Fibroblast of villous mesenchyme (primary cell): ENCODE data around the gene PACSIN2. TPM values are rescaled to one million over a fixed set of nuclear protein-coding genes. Genes with fewer than 3 reads are reported as not detected.
"Not testable (repeated sequence)": the region's sequence is repeated elsewhere in the genome, so short reads cannot be mapped to it uniquely, and the experiment has no call there.

Experiments used
- DNase-seq: peaks from one replicate; pipeline ENCODE4 v3.0.0-alpha.2; 2010; ENCODE audit warnings: low read depth
- H3K4me3 ChIP-seq: 2 replicates; pipeline ENCODE4 v1.5.1; 2011; ENCODE audit warnings: low read depth, mild to moderate bottlenecking, low read length
- total RNA-seq: library from RNA; depleted of rRNA; stranded (reverse); fragments of >200 nt; gene quantifications from 2 replicates; pipeline ENCODE4 v1.2.3, GENCODE V29; 2012
- TF ChIP-seq, protein P1 (sequence below): IDR thresholded peaks from 2 replicates; pipeline ENCODE4 v1.5.1; 2012; ENCODE audit warnings: low read depth, mild to moderate bottlenecking, low read length; ENCODE audit not compliant: insufficient read depth

Gene PACSIN2
- total RNA-seq, 1 donor: 53.1 TPM

DNA sequence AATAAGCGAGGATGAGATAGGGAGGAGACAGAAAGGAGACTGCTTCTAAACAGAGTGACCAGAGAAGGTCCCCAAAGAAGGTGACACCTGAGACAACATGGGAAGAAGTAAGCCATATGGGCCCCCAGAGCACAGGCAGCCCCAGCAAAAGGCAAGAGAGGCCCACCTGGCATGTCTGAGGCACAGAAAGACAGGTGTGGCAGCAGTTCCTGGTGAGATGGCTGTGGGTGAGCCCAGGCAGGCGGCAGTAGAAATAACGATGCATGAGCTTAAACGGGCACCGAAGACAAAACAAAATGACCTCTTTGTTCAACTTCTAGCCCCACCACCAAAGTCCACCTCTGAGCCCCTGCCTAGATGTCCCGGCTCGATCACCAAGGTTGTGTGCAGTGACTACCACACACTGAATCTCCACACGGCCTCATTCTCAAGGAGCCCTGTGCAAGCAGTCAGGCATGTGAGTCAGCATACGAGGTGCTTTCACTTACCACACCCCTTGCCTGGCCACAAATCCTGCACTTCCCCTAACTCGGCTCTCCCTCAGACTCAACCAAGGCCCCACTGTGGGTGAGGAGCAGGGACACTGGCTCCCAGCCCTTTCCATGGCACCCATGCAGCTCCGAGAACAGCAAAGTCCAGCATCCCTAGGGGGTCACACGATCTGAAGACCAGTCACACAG lies 77.6 kb downstream of the PACSIN2 start:
- TF ChIP-seq, protein P1, sequence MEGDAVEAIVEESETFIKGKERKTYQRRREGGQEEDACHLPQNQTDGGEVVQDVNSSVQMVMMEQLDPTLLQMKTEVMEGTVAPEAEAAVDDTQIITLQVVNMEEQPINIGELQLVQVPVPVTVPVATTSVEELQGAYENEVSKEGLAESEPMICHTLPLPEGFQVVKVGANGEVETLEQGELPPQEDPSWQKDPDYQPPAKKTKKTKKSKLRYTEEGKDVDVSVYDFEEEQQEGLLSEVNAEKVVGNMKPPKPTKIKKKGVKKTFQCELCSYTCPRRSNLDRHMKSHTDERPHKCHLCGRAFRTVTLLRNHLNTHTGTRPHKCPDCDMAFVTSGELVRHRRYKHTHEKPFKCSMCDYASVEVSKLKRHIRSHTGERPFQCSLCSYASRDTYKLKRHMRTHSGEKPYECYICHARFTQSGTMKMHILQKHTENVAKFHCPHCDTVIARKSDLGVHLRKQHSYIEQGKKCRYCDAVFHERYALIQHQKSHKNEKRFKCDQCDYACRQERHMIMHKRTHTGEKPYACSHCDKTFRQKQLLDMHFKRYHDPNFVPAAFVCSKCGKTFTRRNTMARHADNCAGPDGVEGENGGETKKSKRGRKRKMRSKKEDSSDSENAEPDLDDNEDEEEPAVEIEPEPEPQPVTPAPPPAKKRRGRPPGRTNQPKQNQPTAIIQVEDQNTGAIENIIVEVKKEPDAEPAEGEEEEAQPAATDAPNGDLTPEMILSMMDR: no peak
- H3K4me3 ChIP-seq: no peak overlapping the region
- peak; percentile 86 for DNase-seq

DNA sequence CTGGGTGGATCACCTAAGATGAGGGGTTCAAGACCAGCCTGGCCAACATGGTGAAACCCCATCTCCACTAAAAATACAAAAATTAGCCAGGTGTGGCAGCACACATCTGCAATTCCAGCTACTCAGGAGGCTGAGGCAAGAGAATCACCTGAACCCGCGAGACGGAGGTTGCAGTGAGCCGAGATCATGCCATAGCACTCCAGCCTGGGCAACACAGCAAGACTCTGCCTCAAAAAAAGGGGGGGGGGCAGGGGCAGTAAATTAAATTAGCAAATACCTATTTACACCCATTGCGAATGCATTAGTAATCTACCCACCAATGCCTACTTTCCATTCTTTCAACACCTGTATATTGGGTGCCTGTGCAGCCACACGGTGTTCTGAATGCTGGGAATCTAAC lies 78.3 kb downstream of the PACSIN2 start:
- DNase-seq, H3K4me3 ChIP-seq: not testable (repeated sequence)

DNA sequence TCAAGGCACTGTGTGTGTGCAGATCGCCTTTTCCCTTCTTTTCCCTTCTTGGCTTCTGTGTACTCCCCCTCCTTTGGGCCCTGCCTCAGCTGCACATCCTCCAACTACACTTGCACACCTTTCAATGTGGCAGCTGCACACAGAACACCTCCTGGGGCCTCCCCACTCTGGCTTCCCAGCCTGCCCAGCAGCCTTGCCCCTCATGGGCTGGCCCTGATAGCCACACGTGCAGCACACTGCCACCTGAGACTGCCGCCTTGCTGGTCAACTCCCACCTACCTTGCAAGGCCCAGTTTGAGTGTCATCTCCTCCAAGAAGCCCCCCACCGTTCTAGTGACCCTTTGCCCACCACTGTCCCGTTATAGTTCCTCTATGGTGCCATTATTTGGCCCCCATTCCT lies 80.6 kb downstream of the PACSIN2 start:
- DNase-seq: no peak
- TF ChIP-seq, protein P1: no peak
- H3K4me3 ChIP-seq: no peak overlapping the region

DNA sequence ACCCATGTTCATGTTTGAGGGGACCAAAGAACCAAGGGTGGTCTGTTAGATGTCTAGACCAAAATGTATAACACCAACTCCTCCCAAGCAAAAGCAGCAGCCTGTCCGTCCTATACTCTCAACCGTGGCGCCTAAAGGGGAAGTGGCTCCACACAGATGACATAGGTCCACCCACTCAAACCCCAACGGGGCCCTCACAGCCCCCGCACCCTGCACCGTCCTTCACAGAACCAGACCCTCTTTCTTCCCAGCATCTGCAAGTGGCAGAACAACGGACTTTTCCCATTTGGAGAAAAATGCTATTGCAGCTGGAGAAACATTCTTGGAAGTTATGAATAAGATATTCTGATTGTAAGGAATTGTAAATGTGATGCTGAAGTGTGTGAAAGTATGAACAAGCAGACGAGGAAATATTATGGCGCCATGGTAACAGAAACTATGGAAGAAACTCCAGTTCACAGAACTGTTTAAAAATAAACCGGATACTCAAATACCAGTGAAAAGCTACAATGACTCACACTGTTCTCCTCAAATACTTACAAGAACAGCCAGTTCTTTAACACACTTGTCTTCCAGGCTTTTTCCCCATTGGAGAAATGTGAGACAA lies 81.4 kb downstream of the PACSIN2 start:
- DNase-seq: peak; percentile 95
- H3K4me3 ChIP-seq: no peak overlapping the region
- TF ChIP-seq, protein P1: no peak

DNA sequence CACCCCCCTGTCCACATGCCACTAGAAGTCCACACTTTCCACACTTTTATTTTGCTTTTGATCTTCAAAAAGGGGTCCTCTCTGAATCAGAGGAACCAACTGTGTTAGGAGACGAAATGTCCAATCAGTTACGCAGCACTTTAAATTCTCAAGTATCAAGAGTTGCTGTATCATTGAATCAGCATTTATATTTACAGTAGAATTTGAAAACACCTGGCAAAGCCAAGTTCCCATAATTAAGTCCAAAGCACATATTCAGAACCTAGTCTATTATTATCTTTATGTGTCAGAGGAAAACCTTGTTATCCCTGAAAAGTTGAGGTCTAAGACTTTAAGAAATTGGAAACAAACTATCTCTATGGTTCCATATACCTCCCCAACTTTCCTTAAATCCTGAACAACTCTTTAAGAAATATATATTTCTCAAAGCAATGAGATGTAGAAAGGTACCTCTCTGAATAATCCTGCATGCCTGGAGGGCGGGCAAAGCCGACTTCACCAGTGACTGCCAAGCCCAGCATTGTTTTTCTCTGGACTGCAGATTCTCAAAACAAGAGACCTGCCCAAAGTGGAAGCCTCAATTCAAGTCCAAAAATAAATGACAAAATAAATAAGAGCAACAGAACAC lies 82.0 kb downstream of the PACSIN2 start:
- H3K4me3 ChIP-seq: no peak overlapping the region
- no peak for DNase-seq
- TF ChIP-seq, protein P1: no peak

DNA sequence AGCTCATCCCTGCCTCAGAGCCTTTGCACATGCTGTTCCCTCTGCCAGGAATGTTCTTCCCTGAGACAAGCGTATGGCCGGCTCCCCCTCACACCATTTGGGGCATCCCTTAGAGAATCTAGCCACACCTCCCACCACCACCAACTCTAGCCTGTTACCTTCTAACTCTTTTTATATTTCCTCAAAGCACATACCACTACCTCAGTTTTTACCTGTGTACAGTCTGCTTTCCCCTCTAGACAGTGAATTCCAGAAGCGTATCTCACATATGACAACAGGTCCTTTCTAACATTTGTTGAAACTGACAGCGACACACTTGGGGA lies 82.8 kb downstream of the PACSIN2 start:
- TF ChIP-seq, protein P1: no peak
- DNase-seq: no peak
- no peak overlapping the region for H3K4me3 ChIP-seq

DNA sequence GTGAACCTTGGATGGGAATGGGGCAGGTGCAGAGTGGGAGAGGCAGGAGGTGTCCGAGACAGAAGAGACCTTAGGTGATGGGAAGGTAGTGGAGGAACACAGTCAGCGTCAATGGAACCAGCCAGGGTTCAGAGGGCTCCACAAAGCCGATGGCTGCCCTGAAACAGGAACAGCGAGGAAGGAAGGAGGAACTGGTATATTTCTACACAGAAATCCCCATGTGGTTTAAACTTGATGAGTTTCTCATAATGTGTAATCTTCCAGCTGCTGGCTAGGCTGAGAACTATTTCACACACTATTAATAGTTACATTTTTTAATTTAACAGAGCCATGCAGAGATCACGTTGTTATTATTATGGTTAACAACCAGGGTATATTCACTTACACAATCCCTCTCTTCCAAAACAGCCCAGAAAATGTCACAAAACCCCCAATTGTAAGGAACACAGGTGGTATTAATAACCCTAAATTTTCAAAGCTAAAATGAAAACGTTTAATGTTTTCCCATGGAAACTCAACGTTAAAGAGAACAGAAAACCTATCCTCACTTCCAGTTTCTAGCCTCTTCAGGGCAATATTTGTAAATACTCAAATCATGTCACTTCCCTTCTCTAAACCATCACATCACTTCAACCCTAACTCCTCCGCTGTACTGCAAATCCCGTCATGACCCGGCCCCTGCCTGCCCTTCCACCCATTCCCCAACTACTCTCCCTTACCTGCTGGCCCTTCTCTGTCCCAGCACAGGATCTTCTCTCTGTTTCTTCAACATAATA lies 83.3 kb downstream of the PACSIN2 start:
- peak; percentile 80 for DNase-seq
- TF ChIP-seq, protein P1: no peak
- H3K4me3 ChIP-seq: no peak overlapping the region
